ENCODE data around the gene SACM1L. TPM values are rescaled to one million over a fixed set of nuclear protein-coding genes. Genes with fewer than 3 reads are reported as not detected.

Gene SACM1L
- polyA plus RNA-seq, 1 donor = 73.3 TPM

Other genes with a start within 250 kb of the SACM1L start
- gene LIMD1, start 94.6 kb upstream of the SACM1L start, polyA plus RNA-seq = 16.6 TPM
- 57.4 TPM for gene SLC6A20, start 107.1 kb downstream of the SACM1L start, polyA plus RNA-seq
- gene LZTFL1, start 152.7 kb downstream of the SACM1L start, polyA plus RNA-seq = 30.6 TPM
- gene CCR9, start 197.1 kb downstream of the SACM1L start, polyA plus RNA-seq = 1.0 TPM

Measured in large intestine (tissue), 1 donor.